SK-N-SH (cell line): ENCODE data around the gene FAM200C. TPM values are rescaled to one million over a fixed set of nuclear protein-coding genes. Genes with fewer than 3 reads are reported as not detected.

Source experiments
- CTCF ChIA-PET: fragments of 300-600, 350-600 bp; formaldehyde crosslinking; extraction: SDS; loops from one replicate; lab custom pipeline; 2021; lab: Yijun Ruan, JAX
- POLR2A ChIA-PET: fragments of 350-600 bp; sonication (Branson Sonifier 250); formaldehyde crosslinking; extraction: SDS; loops from one replicate; lab custom pipeline; 2020; ENCODE audit warnings: antibody characterized with exemption, inconsistent platforms; lab: Yijun Ruan, JAX
- DNase-seq: peaks from one replicate; pipeline ENCODE4 v3.0.0; 2012
- H2AFZ ChIP-seq: fragments of 200-600 bp; sonication (generic); 2 replicates; pipeline ENCODE4 v1.8.1; 2016; ENCODE audit warnings: antibody characterized with exemption, mild to moderate bottlenecking, low read depth
- H3F3A ChIP-seq: fragments of 200-600 bp; sonication (generic); replicated peaks from 2 replicates; pipeline ENCODE3; 2016; ENCODE audit warnings: antibody characterized with exemption, mild to moderate bottlenecking; ENCODE audit not compliant: insufficient read depth
- H3K27ac ChIP-seq, 2 experiments: fragments of 200-500 bp in 1 of 2; fragments of 200-600 bp in 1 of 2; sonication (Bioruptor generic) in 1 of 2; sonication (generic), shearing (Covaris generic) in 1 of 2; 2 replicates each; pipeline versions ENCODE4 v1.5.1 to v1.6.1; 2014 to 2016; ENCODE audit warnings: low read depth in 2 of 2, inconsistent platforms in 1 of 2, low read length in 1 of 2, mild to moderate bottlenecking in 1 of 2, mixed read lengths in 1 of 2
- H3K27me3 ChIP-seq: fragments of 200-600 bp; sonication (generic), shearing (Covaris generic); 2 replicates; pipeline ENCODE4 v1.6.1; 2016; ENCODE audit warnings: mixed run types; ENCODE audit not compliant: insufficient read depth
- H3K36me3 ChIP-seq, 2 experiments: fragments of 200-500 bp in 1 of 2; fragments of 200-600 bp in 1 of 2; sonication (Bioruptor generic) in 1 of 2; sonication (generic) in 1 of 2; replicated peaks in 1 of 2; 2 replicates each; pipeline versions ENCODE3 to v1.5.1; 2014 to 2016; ENCODE audit warnings: low read length in 1 of 2, mild to moderate bottlenecking in 1 of 2; ENCODE audit not compliant: insufficient read depth in 2 of 2, control insufficient read depth in 1 of 2
- H3K4me1 ChIP-seq, 2 experiments: fragments of 200-500 bp in 1 of 2; fragments of 200-600 bp in 1 of 2; sonication (Bioruptor generic) in 1 of 2; sonication (generic), shearing (Covaris generic) in 1 of 2; 2 replicates each; pipeline versions ENCODE4 v1.5.1 to v1.6.1; 2014 to 2016; ENCODE audit warnings: low read depth in 1 of 2, low read length in 1 of 2, mixed run types in 1 of 2; ENCODE audit not compliant: insufficient read depth in 2 of 2, control insufficient read depth in 1 of 2
- H3K4me2 ChIP-seq: fragments of 200-600 bp; sonication (generic), shearing (Covaris generic); 2 replicates; pipeline ENCODE4 v1.6.1; 2017; ENCODE audit warnings: mixed run types
- H3K4me3 ChIP-seq, 2 experiments: fragments of 200-500 bp in 1 of 2; fragments of 200-600 bp in 1 of 2; sonication (Bioruptor generic) in 1 of 2; sonication (generic), shearing (Covaris generic) in 1 of 2; 2 replicates each; pipeline versions ENCODE4 v1.5.1 to v1.8.1; 2014 to 2016; ENCODE audit warnings: low read depth in 2 of 2, inconsistent platforms in 1 of 2, low read length in 1 of 2, mild to moderate bottlenecking in 1 of 2, mixed read lengths in 1 of 2, moderate library complexity in 1 of 2
- H3K79me2 ChIP-seq: fragments of 200-600 bp; sonication (generic); 2 replicates; pipeline ENCODE4 v1.8.1; 2017; ENCODE audit warnings: mild to moderate bottlenecking; ENCODE audit not compliant: insufficient read depth
- H3K9ac ChIP-seq: fragments of 200-600 bp; sonication (generic); 2 replicates; pipeline ENCODE4 v1.6.1; 2017; ENCODE audit warnings: mixed run types
- H3K9me2 ChIP-seq: fragments of 200-600 bp; sonication (generic); 2 replicates; pipeline ENCODE4 v1.6.1; 2017; ENCODE audit warnings: mixed run types
- H3K9me3 ChIP-seq: fragments of 200-600 bp; sonication (generic); 2 replicates; pipeline ENCODE4 v1.6.1; 2017; ENCODE audit warnings: mixed run types, mild to moderate bottlenecking, moderate library complexity
- H4K20me1 ChIP-seq: fragments of 200-600 bp; sonication (generic); 2 replicates; pipeline ENCODE4 v1.6.1; 2017; ENCODE audit warnings: mild to moderate bottlenecking, mixed run types; ENCODE audit not compliant: insufficient read depth
- EP300 ChIP-seq, 2 experiments: IDR thresholded peaks; 2 replicates each; pipeline versions ENCODE4 v1.4.0 to v1.6.1; 2012; ENCODE audit warnings: borderline replicate concordance in 1 of 2, low read depth in 1 of 2, low read length in 1 of 2
- EZH2phosphoT487 ChIP-seq: fragments of 200-600 bp; sonication (generic); IDR thresholded peaks from 2 replicates; pipeline ENCODE4 v1.6.1; 2017; ENCODE audit warnings: low read depth, mixed run types, mild to moderate bottlenecking, antibody characterized with exemption, moderate library complexity, borderline replicate concordance
- GABPA ChIP-seq: IDR thresholded peaks from 2 replicates; pipeline ENCODE4 v1.4.0; 2012; ENCODE audit warnings: low read depth, mild to moderate bottlenecking
- GATA2 ChIP-seq: sonication (generic); formaldehyde crosslinking; IDR thresholded peaks from 2 replicates; pipeline ENCODE4 v1.5.0; 2020; ENCODE audit warnings: mild to moderate bottlenecking, missing genetic modification reagents
- MEF2A ChIP-seq: IDR thresholded peaks from 2 replicates; pipeline ENCODE4 v1.4.0; 2012; ENCODE audit warnings: low read depth, borderline replicate concordance
- MXI1 ChIP-seq: IDR thresholded peaks from 2 replicates; pipeline ENCODE4 v1.6.1; 2012; ENCODE audit warnings: mild to moderate bottlenecking, low read depth, low read length, improper control_type of control experiment
- NFIC ChIP-seq: IDR thresholded peaks from 2 replicates; pipeline ENCODE4 v1.4.0; 2012; ENCODE audit warnings: borderline replicate concordance
- NRF1 ChIP-seq: IDR thresholded peaks from 2 replicates; pipeline ENCODE4 v1.6.1; 2012; ENCODE audit warnings: low read depth, mild to moderate bottlenecking, low read length
- RAD21 ChIP-seq: IDR thresholded peaks from 2 replicates; pipeline ENCODE4 v1.6.1; 2012; ENCODE audit warnings: mild to moderate bottlenecking, low read length
- REST ChIP-seq: IDR thresholded peaks from 2 replicates; pipeline ENCODE4 v1.6.1; 2012; ENCODE audit warnings: mild to moderate bottlenecking, low read depth, low read length, moderate library complexity
- RXRA ChIP-seq: IDR thresholded peaks from 2 replicates; pipeline ENCODE4 v1.4.0; 2012; ENCODE audit warnings: low read depth, mild to moderate bottlenecking, borderline replicate concordance
- SIN3A ChIP-seq: IDR thresholded peaks from 2 replicates; pipeline ENCODE4 v1.6.1; 2012; ENCODE audit warnings: low read depth, mild to moderate bottlenecking, low read length, moderate library complexity, borderline replicate concordance
- TEAD4 ChIP-seq: IDR thresholded peaks from 2 replicates; pipeline ENCODE4 v1.4.0; 2012; ENCODE audit warnings: mild to moderate bottlenecking, borderline replicate concordance; ENCODE audit not compliant: insufficient read depth
- USF2 ChIP-seq: fragments of 150-350 bp; IDR thresholded peaks from 2 replicates; pipeline ENCODE4 v1.6.1; 2017; ENCODE audit warnings: antibody characterized with exemption, low read length, low read depth, borderline replicate concordance
- YY1 ChIP-seq: IDR thresholded peaks from 2 replicates; pipeline ENCODE4 v1.4.0; 2012; ENCODE audit warnings: low read depth, mild to moderate bottlenecking
- WGBS: methylation state at CpG from one replicate; pipeline ENCODE4 v1.1.6; 2017; ENCODE audit warnings: low lambda C conversion rate; 5-methylcytosine and 5-hydroxymethylcytosine counted together
- polyA plus RNA-seq, 3 experiments: library from polyadenylated mRNA; depleted of rRNA; stranded (reverse); fragments of >200 nt; gene quantifications; 2 replicates each; pipeline ENCODE4 v1.2.3, GENCODE V29; 2012
- TF ChIP-seq, protein P1 (sequence below): IDR thresholded peaks from 2 replicates; pipeline ENCODE4 v1.4.0; 2012; ENCODE audit warnings: low read depth, borderline replicate concordance
- TF ChIP-seq, protein P2 (sequence below): fragments of 150-350 bp; IDR thresholded peaks from 2 replicates; pipeline ENCODE4 v1.6.1; 2016; ENCODE audit warnings: mild to moderate bottlenecking, low read depth, low read length
- TF ChIP-seq, protein P3 (sequence below): IDR thresholded peaks from 2 replicates; pipeline ENCODE4; 2012
- TF ChIP-seq, protein P4 (sequence below): IDR thresholded peaks from 2 replicates; pipeline ENCODE4 v1.4.0; 2012; ENCODE audit warnings: low read depth

The FAM200C gene
- polyA plus RNA-seq, 1 of the 3 experiments (the other 2 are of a cell fraction), result 1.5 TPM

- peak; percentile 27; the same call in 1 of the 2 replicates for TF ChIP-seq REST
- TF ChIP-seq, protein P1, sequence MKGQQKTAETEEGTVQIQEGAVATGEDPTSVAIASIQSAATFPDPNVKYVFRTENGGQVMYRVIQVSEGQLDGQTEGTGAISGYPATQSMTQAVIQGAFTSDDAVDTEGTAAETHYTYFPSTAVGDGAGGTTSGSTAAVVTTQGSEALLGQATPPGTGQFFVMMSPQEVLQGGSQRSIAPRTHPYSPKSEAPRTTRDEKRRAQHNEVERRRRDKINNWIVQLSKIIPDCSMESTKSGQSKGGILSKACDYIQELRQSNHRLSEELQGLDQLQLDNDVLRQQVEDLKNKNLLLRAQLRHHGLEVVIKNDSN, result no peak
- TF ChIP-seq SIN3A, result peak; percentile 60; the same call in 1 of the 2 replicates
- TF ChIP-seq, protein P2, sequence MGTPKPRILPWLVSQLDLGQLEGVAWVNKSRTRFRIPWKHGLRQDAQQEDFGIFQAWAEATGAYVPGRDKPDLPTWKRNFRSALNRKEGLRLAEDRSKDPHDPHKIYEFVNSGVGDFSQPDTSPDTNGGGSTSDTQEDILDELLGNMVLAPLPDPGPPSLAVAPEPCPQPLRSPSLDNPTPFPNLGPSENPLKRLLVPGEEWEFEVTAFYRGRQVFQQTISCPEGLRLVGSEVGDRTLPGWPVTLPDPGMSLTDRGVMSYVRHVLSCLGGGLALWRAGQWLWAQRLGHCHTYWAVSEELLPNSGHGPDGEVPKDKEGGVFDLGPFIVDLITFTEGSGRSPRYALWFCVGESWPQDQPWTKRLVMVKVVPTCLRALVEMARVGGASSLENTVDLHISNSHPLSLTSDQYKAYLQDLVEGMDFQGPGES, result no peak
- peak; percentile 91 for TF ChIP-seq NRF1
- TF ChIP-seq MEF2A, result no peak
Measured at GRCh38 chr5:160399402-160400353, at the start of gene FAM200C (continued).

DNA sequence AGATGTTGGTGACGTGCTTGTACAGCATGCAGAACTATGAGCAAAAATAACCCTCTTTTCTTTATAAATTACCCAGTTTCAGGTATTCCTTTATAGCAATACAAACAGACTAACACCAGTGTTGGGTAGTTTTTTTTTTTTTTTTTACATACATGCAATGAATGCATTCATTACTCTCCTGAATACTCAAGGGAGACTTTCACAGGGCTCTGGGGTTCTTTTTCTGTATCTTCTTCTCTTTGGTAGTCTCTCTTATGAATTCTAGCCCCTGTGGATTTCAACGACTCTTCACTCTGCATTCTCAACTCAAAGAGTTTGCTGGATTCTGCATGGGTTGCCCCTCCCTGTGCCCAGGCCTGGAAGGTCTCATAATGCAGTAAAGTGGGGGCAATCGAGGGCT, 49.6 kb upstream of the FAM200C start:
- no peaks in the 10 kb centered on the region for H3F3A ChIP-seq
- ChIA-PET POLR2A (no interaction called here), CTCF (interaction anchor here (2.5 kb wide), 1 partner anchor 10 kb away, joined by 22 read pairs; no protein-coding TSS in a partner anchor)
- 42% methylated on average over 3 of the region's 3 CpGs for WGBS
- no peak overlapping the region for H3K4me2 ChIP-seq
- no peaks in the 10 kb centered on the region for H3K27me3 ChIP-seq
- no peak overlapping the region for H3K4me3 ChIP-seq
- H3K27ac ChIP-seq, result no peak overlapping the region
- H4K20me1 ChIP-seq, result no peaks in the 10 kb centered on the region
- H3K36me3 ChIP-seq, result no peaks in the 10 kb centered on the region
- no peak overlapping the region for H3K9ac ChIP-seq
- H2AFZ ChIP-seq, result no peak overlapping the region
- no peaks in the 10 kb centered on the region for H3K9me2 ChIP-seq
- H3K79me2 ChIP-seq, result no peaks in the 10 kb centered on the region
- H3K9me3 ChIP-seq, result no peaks in the 10 kb centered on the region
- no peak for DNase-seq
- H3K4me1 ChIP-seq, result no peaks in the 10 kb centered on the region
- TF ChIP-seq RXRA, result no peak
- TF ChIP-seq RAD21, result no peak
- TF ChIP-seq EZH2phosphoT487, result no peak
- TF ChIP-seq GATA2, result no peak
- no peak for TF ChIP-seq MEF2A
- no peak for TF ChIP-seq EP300 (IDR thresholded peaks at IDR 0.05; ENCODE audit: borderline replicate concordance in 1 of 2, low read depth in 1 of 2, low read length in 1 of 2)
- TF ChIP-seq NFIC, result no peak
- no peak for TF ChIP-seq GABPA
- TF ChIP-seq, protein P3, sequence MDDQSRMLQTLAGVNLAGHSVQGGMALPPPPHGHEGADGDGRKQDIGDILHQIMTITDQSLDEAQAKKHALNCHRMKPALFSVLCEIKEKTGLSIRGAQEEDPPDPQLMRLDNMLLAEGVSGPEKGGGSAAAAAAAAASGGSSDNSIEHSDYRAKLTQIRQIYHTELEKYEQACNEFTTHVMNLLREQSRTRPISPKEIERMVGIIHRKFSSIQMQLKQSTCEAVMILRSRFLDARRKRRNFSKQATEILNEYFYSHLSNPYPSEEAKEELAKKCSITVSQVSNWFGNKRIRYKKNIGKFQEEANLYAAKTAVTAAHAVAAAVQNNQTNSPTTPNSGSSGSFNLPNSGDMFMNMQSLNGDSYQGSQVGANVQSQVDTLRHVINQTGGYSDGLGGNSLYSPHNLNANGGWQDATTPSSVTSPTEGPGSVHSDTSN, result no peak
- TF ChIP-seq TEAD4, result no peak
- no peak for TF ChIP-seq YY1
- TF ChIP-seq, protein P4, sequence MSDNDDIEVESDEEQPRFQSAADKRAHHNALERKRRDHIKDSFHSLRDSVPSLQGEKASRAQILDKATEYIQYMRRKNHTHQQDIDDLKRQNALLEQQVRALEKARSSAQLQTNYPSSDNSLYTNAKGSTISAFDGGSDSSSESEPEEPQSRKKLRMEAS, result no peak
- no peak for TF ChIP-seq USF2
- no peak for TF ChIP-seq MXI1
- TF ChIP-seq SIN3A, result no peak
- TF ChIP-seq, protein P2, result no peak
